HEK293 (cell line): ENCODE measurements around the gene CNTFR.

Experiments
- CTCF ChIA-PET: fragments of 350-600 bp; formaldehyde crosslinking; extraction: SDS; loops from one replicate; lab custom pipeline; 2021; ENCODE audit warnings: antibody characterized with exemption; lab: Yijun Ruan, JAX
- POLR2A ChIA-PET: fragments of 300-600 bp; formaldehyde crosslinking; extraction: SDS; loops from one replicate; lab custom pipeline; 2020; ENCODE audit warnings: antibody characterized with exemption, inconsistent platforms; lab: Yijun Ruan, JAX
- H3K27ac ChIP-seq: fragments of 200-500 bp; sonication (Bioruptor generic); 2 replicates; pipeline ENCODE4 v1.5.1; 2014; ENCODE audit warnings: low read depth, low read length, control low read depth, inconsistent platforms; ENCODE audit errors: extremely low read depth
- H3K36me3 ChIP-seq, 2 experiments: fragments of 200-500 bp in 1 of 2; sonication (Bioruptor generic) in 1 of 2; 1 replicate in 1 of 2; 2 replicates in 1 of 2; pipeline ENCODE4 v1.5.1; 2014 to 2017; ENCODE audit warnings: inconsistent platforms in 2 of 2, low read length in 2 of 2; ENCODE audit not compliant: control insufficient read depth in 2 of 2, insufficient read depth in 1 of 2
- H3K4me1 ChIP-seq: fragments of 200-500 bp; sonication (Bioruptor generic); 2 replicates; pipeline ENCODE4 v1.5.1; 2014; ENCODE audit warnings: mild to moderate bottlenecking, low read length, inconsistent platforms; ENCODE audit not compliant: control insufficient read depth, insufficient read depth
- H3K4me3 ChIP-seq: 2 replicates; pipeline ENCODE4 v1.5.1; 2011; ENCODE audit warnings: low read depth, mild to moderate bottlenecking, control low read depth, low read length, moderate library complexity
- H3K9me3 ChIP-seq: fragments of 200-500 bp; sonication (Bioruptor generic); 2 replicates; pipeline ENCODE4 v1.5.1; 2014; ENCODE audit warnings: low read depth, low read length, inconsistent platforms; ENCODE audit not compliant: control insufficient read depth, insufficient read depth
- EGR2 ChIP-seq: fragments of 450-650 bp; formaldehyde crosslinking; IDR thresholded peaks from 2 replicates; pipeline ENCODE4 v1.5.1; 2016; ENCODE audit warnings: low read depth, missing biosample characterization, missing genetic modification characterization
- GFI1B ChIP-seq: fragments of 450-650 bp; formaldehyde crosslinking; IDR thresholded peaks from 2 replicates; pipeline ENCODE4 v1.5.1; 2016; ENCODE audit warnings: missing biosample characterization, missing genetic modification characterization
- HOXA7 ChIP-seq: sonication (generic); formaldehyde crosslinking; IDR thresholded peaks from 2 replicates; pipeline ENCODE4 v1.8.1; 2022; ENCODE audit warnings: missing genetic modification reagents, borderline replicate concordance
- RBAK ChIP-seq: fragments of 450-650 bp; formaldehyde crosslinking; IDR thresholded peaks from 2 replicates; pipeline ENCODE4 v1.5.1; 2016; ENCODE audit warnings: missing biosample characterization, missing genetic modification characterization
- SCRT1 ChIP-seq: fragments of 450-650 bp; formaldehyde crosslinking; IDR thresholded peaks from 2 replicates; pipeline ENCODE4 v1.5.1; 2016; ENCODE audit warnings: missing biosample characterization, missing genetic modification characterization, borderline replicate concordance
- SETDB1 ChIP-seq: IDR thresholded peaks from one replicate; pipeline ENCODE4 v1.6.1; 2017; ENCODE audit warnings: mild to moderate bottlenecking, low read length, moderate library complexity, mixed read lengths; ENCODE audit not compliant: insufficient read length
- ZBTB48 ChIP-seq: fragments of 450-650 bp; formaldehyde crosslinking; IDR thresholded peaks from 2 replicates; pipeline ENCODE4 v1.5.1; 2016; ENCODE audit warnings: missing biosample characterization, missing genetic modification characterization
- ZFHX2 ChIP-seq: fragments of 450-650 bp; formaldehyde crosslinking; conservative IDR thresholded peaks from 2 replicates; pipeline ENCODE4 v1.5.1; 2016; ENCODE audit warnings: missing biosample characterization, missing genetic modification characterization
- ZIC2 ChIP-seq: fragments of 450-650 bp; formaldehyde crosslinking; IDR thresholded peaks from 2 replicates; pipeline ENCODE4 v1.5.1; 2016; ENCODE audit warnings: missing biosample characterization, missing genetic modification characterization
- ZNF138 ChIP-seq: fragments of 450-650 bp; formaldehyde crosslinking; IDR thresholded peaks from 2 replicates; pipeline ENCODE4 v1.5.1; 2016; ENCODE audit warnings: missing biosample characterization, missing genetic modification characterization, borderline replicate concordance
- ZNF2 ChIP-seq: fragments of 450-650 bp; formaldehyde crosslinking; IDR thresholded peaks from 2 replicates; pipeline ENCODE4 v1.5.1; 2016; ENCODE audit warnings: missing biosample characterization, missing genetic modification characterization
- ZNF324 ChIP-seq: fragments of 450-650 bp; formaldehyde crosslinking; IDR thresholded peaks from 2 replicates; pipeline ENCODE4 v1.5.1; 2016; ENCODE audit warnings: missing biosample characterization, missing genetic modification characterization
- ZNF449 ChIP-seq: fragments of 450-650 bp; formaldehyde crosslinking; IDR thresholded peaks from 2 replicates; pipeline ENCODE4 v1.5.1; 2017; ENCODE audit warnings: missing biosample characterization, mild to moderate bottlenecking, missing genetic modification characterization, moderate library complexity
- ZNF501 ChIP-seq: fragments of 450-650 bp; formaldehyde crosslinking; IDR thresholded peaks from 2 replicates; pipeline ENCODE4 v1.5.1; 2016; ENCODE audit warnings: missing biosample characterization, missing genetic modification characterization
- ZNF571 ChIP-seq: fragments of 450-650 bp; formaldehyde crosslinking; IDR thresholded peaks from 2 replicates; pipeline ENCODE4 v1.5.0; 2017; ENCODE audit warnings: missing biosample characterization, missing genetic modification characterization
- ZNF76 ChIP-seq: fragments of 450-650 bp; formaldehyde crosslinking; IDR thresholded peaks from 2 replicates; pipeline ENCODE4; 2016; ENCODE audit warnings: low read depth, missing biosample characterization, missing genetic modification characterization, borderline replicate concordance
- ZSCAN23 ChIP-seq: fragments of 450-650 bp; formaldehyde crosslinking; IDR thresholded peaks from 2 replicates; pipeline ENCODE4 v1.5.1; 2016; ENCODE audit warnings: missing biosample characterization, missing genetic modification characterization

The CNTFR gene

GRCh38 chr9:34575862-34576596 is 13.5 kb downstream of the CNTFR start:
- Histone ChIP-seq H3K27ac (no peak overlapping the region), H3K9me3 (no peaks in the 10 kb centered on the region), H3K4me1 (no peaks in the 10 kb centered on the region), H3K4me3 (no peak overlapping the region), H3K36me3 (no peaks in the 10 kb centered on the region)
- CTCF ChIA-PET, result interaction anchor here (0.5 to 2.0 kb wide), 7 partner anchors 9 to 172 kb away, joined by 3 to 10 read pairs (median 4); no protein-coding TSS in a partner anchor
- POLR2A ChIA-PET, result no interaction called here
- TF ChIP-seq ZFHX2 (tag by site-specific recombination) (peak; percentile 82), EGR2 (tag by site-specific recombination) (peak; percentile 80), ZNF571 (tag by site-specific recombination) (no peak), SETDB1 (no peak)

GRCh38 chr9:34575241-34575640 is 14.3 kb downstream of the CNTFR start:
- ChIA-PET POLR2A (no interaction called here), CTCF (interaction anchor here (0.5 to 1.4 kb wide), 2 partner anchors 27 to 55 kb away, joined by 4 to 5 read pairs; no protein-coding TSS in a partner anchor)
- Histone ChIP-seq H3K36me3 (no peaks in the 10 kb centered on the region), H3K27ac (no peak overlapping the region), H3K9me3 (no peaks in the 10 kb centered on the region), H3K4me1 (no peaks in the 10 kb centered on the region), H3K4me3 (no peak overlapping the region)
- TF ChIP-seq HOXA7 (no peak), ZNF138 (no peak), GFI1B (no peak), ZNF501 (tag by site-specific recombination) (no peak), RBAK (no peak)

- Histone ChIP-seq H3K4me3 (no peak overlapping the region), H3K9me3 (no peaks in the 10 kb centered on the region), H3K27ac (no peak overlapping the region), H3K4me1 (no peaks in the 10 kb centered on the region)
- POLR2A ChIA-PET, result no interaction called here
- CTCF ChIA-PET, result interaction anchor here (0.6 kb wide), 1 partner anchor 125 kb away, joined by 3 read pairs; no protein-coding TSS in a partner anchor
- TF ChIP-seq ZNF449, result no peak
- TF ChIP-seq ZIC2, result peak; percentile 22; the same call in 1 of the 2 replicates
- TF ChIP-seq, all 188 proteins: peak for 1
- no peaks in the 10 kb centered on the region for H3K36me3 ChIP-seq
These were observed 15.0 kb downstream of the CNTFR start for GRCh38 chr9:34574571-34574970.

DNA sequence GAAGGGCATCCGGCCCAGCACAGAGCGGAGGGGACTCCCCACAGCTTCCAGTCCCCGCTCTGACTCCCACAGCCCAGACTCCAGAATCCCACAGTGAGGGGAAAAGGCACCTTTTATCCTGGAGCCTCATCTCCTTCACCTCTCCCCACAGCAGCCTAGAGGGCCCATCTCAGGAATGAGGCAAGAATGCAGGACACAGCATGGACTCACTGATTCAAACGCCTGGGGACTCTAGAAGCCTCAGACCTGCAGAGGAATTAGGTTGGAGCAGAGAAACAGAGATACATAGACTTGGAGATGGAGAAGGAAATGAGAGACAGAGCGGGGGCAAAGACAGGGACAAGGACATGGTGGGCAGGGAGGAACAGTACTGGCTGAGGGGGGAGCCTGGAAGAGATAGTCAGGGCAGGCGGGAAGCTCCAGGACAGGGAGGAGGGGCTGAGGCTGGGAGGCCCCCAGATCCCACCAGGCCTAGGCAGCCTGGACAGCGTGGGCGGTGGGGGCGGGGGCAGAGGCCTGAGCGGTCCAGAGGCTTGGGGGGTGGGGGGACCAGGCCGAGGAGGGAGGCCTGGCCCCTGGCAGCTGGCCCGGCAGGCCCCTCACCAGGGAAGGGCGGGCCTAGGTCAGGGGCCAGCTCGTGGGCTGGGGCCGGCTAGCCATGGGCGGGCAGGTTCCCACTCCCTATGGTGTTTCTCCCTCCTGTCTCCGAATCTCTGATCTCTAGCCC is 15.8 kb downstream of the CNTFR start:
- Histone ChIP-seq H3K4me1 (no peaks in the 10 kb centered on the region), H3K4me3 (no peak overlapping the region), H3K9me3 (no peaks in the 10 kb centered on the region), H3K36me3 (no peaks in the 10 kb centered on the region), H3K27ac (no peak overlapping the region)
- no peak for TF ChIP-seq RBAK
- TF ChIP-seq ZSCAN23, result no peak
- TF ChIP-seq ZNF76 (tag by site-specific recombination), result no peak
- TF ChIP-seq ZNF2 (tag by site-specific recombination), result no peak
- no peak for TF ChIP-seq ZBTB48
- no peak for TF ChIP-seq ZNF324 (tag by site-specific recombination)
- no peak for TF ChIP-seq SCRT1 (tag by site-specific recombination)
- ChIA-PET CTCF (interaction anchor here (0.6 kb wide), 1 partner anchor 125 kb away, joined by 3 read pairs; no protein-coding TSS in a partner anchor), POLR2A (no interaction called here)
